Right forelimb (tissue), 1 donor: ENCODE results near the gene MBOAT2.

Experiments used
- DNase-seq: peaks from one replicate; pipeline ENCODE4 v3.0.0-alpha.2; 2018

MBOAT2 gene

GRCh38 chr2:8805278-8806210 is 197.9 kb downstream of the MBOAT2 start:
- DNase-seq, result no peak

GRCh38 chr2:8803658-8804379 is 199.7 kb downstream of the MBOAT2 start:
- DNase-seq, result no peak

- no peak for DNase-seq
These were observed 200.7 kb downstream of the MBOAT2 start for GRCh38 chr2:8802741-8803140.
